Sigmoid colon (tissue), 7 donors: ENCODE results near the gene KDM7A. TPM values are rescaled to one million over a fixed set of nuclear protein-coding genes. Genes with fewer than 3 reads are reported as not detected.
"Not testable (repeated sequence)": the region's sequence is repeated elsewhere in the genome, so short reads cannot be mapped to it uniquely, and the experiment has no call there.

Source experiments
- DNase-seq: peaks from one replicate; pipeline ENCODE4 v3.0.0-alpha.2; 2019
- H3K27ac ChIP-seq, 4 donors: fragments of 200-600 bp; sonication (generic); one replicate each; pipeline ENCODE4 v1.5.1; 2016 to 2019; ENCODE audit warnings: mild to moderate bottlenecking in 1 of 4
- H3K27me3 ChIP-seq, 3 donors: fragments of 200-600 bp; sonication (generic); one replicate each; pipeline ENCODE4 v1.5.1; 2019; ENCODE audit warnings: mild to moderate bottlenecking in 1 of 3
- H3K36me3 ChIP-seq, 4 donors: fragments of 200-600 bp; sonication (generic); one replicate each; pipeline ENCODE4 v1.5.1; 2016 to 2019
- H3K4me1 ChIP-seq, 4 donors: fragments of 200-600 bp; sonication (generic); one replicate each; pipeline ENCODE4 v1.5.1; 2017 to 2019
- H3K4me3 ChIP-seq, 4 donors: fragments of 200-600 bp; sonication (generic); one replicate each; pipeline ENCODE4 v1.5.1; 2017 to 2019; ENCODE audit warnings: mild to moderate bottlenecking in 2 of 4, moderate library complexity in 1 of 4
- H3K9me3 ChIP-seq, 4 donors: fragments of 200-600 bp in 3 of 4; sonication (generic) in 3 of 4; one replicate each; pipeline versions ENCODE4 v1.5.1 to v1.6.1; 2013 to 2019
- EP300 ChIP-seq, 4 donors: sonication (generic); formaldehyde crosslinking; IDR thresholded peaks; one replicate each; pipeline ENCODE4 v1.6.1; 2017; ENCODE audit warnings: antibody characterized with exemption in 4 of 4
- POLR2A ChIP-seq, 2 donors: fragments of 450-650 bp; IDR thresholded peaks; one replicate each; pipeline ENCODE4 v1.6.1; 2016; ENCODE audit warnings: antibody characterized with exemption in 2 of 2, mild to moderate bottlenecking in 2 of 2, moderate library complexity in 2 of 2
- POLR2AphosphoS5 ChIP-seq, 4 donors: sonication (generic); formaldehyde crosslinking; IDR thresholded peaks; one replicate each; pipeline ENCODE4 v1.6.1; 2017; ENCODE audit warnings: antibody characterized with exemption in 4 of 4
- WGBS, 2 donors: extraction: QIAGEN DNeasy Blood & Tissue Kit; methylation state at CpG; one replicate each; pipeline ENCODE4 v1.1.7; 2013; 5-methylcytosine and 5-hydroxymethylcytosine counted together
- intact Hi-C: fragments of 100-400 bp; cut with DNase I; formaldehyde crosslinking; loops from one replicate; pipeline ENCODE4 v1.15.1; 2023
- polyA plus RNA-seq, 3 donors: library from polyadenylated mRNA; stranded (reverse); fragments of 200-250 nt; gene quantifications; one replicate each; pipeline ENCODE4 v1.2.3, GENCODE V29; 2013
- total RNA-seq, 4 donors: library from RNA; depleted of rRNA; stranded (reverse); fragments of >200 nt; gene quantifications; one replicate each; pipeline ENCODE4 v1.1.0, GENCODE V29; 2016
- TF ChIP-seq, protein P1 (sequence below), 4 experiments: fragments of 450-650 bp in 3 of 4; fragments of 200-600 bp in 1 of 4; IDR thresholded peaks; one replicate each; pipeline ENCODE4 v1.5.1; 2016 to 2019; ENCODE audit warnings: antibody characterized with exemption in 4 of 4, mild to moderate bottlenecking in 3 of 4, moderate library complexity in 2 of 4
- donor health status: healthy with polysubstance abuse.
- donor health status: Bipolar disorder and iron deficiency.
- donor health status: healthy.

Gene KDM7A
- total and polyA plus RNA-seq, 7 donors, result 8.4 to 31.6 (median 17.0) TPM

DNA sequence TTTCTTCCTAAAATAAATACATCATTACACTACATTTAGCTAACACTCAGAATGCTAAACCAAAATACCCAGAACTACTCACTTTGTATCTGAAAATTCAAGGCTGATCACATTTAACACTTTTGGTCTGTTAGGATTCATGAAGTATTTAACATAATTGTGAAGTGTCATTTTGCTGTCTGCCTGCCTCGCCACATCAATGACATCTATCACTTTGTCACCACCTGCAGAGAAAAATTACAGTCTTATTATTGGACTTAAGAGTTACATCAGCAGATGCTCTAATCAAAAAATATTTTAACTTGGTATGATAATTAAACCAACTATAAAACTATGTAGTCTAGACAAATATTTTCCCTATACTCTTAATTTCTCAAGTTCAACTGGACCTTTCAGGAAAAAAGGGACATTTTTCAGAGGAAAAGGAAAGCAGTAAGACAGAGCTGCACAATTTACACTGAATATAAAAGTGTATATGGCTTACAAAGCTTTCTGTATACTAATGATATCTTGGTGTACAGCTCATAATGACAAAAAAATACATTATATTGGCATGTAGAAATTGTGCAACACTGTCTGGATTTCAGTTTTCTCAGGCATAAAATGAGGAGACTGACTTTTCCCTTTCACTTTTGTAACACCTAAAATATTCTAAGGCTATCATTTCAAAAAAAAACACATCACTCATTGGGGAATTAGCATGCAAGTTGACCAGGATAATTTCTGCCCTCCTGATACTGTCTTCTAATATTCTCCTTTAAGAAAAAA lies 49.2 kb downstream of the KDM7A start:
- no peak for DNase-seq

DNA sequence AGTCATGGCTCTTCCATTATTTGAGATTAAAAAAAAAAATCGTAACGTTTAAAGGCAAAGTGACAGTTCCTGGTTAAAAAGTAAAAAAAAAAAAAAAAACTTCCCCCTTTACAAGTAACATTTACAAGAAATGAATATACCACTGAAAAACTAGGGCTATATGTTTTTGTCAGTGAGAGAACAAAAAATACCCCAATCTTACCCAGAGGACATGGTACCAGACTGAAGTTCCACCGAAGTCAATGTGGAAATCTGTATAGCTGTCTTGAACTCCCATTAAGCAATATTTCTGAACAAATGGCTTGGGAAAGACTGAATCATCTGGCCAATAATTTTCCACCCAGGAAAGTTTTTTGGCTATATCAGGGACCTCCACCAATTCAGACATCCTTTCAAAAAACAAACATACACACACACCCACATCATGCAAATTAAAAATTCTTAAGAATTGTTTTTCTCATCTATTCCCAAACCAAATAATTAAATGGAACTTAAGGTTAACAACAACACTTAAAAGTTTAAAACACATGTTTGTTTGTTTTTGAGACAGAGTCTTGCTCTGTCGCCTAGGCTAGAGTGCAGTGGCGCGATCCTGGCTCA lies 50.2 kb downstream of the KDM7A start:
- TF ChIP-seq EP300 (IDR thresholded peaks at IDR 0.05), result no peak
- TF ChIP-seq, protein P1, sequence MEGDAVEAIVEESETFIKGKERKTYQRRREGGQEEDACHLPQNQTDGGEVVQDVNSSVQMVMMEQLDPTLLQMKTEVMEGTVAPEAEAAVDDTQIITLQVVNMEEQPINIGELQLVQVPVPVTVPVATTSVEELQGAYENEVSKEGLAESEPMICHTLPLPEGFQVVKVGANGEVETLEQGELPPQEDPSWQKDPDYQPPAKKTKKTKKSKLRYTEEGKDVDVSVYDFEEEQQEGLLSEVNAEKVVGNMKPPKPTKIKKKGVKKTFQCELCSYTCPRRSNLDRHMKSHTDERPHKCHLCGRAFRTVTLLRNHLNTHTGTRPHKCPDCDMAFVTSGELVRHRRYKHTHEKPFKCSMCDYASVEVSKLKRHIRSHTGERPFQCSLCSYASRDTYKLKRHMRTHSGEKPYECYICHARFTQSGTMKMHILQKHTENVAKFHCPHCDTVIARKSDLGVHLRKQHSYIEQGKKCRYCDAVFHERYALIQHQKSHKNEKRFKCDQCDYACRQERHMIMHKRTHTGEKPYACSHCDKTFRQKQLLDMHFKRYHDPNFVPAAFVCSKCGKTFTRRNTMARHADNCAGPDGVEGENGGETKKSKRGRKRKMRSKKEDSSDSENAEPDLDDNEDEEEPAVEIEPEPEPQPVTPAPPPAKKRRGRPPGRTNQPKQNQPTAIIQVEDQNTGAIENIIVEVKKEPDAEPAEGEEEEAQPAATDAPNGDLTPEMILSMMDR (IDR thresholded peaks at IDR 0.05), result no peak
- TF ChIP-seq POLR2A (IDR thresholded peaks at IDR 0.05), result no peak
- no peak for TF ChIP-seq POLR2AphosphoS5 (IDR thresholded peaks at IDR 0.05)
- H3K4me3 ChIP-seq, result no peak overlapping the region
- H3K27me3 ChIP-seq, result no peaks in the 10 kb centered on the region
- H3K27ac ChIP-seq, result no peak overlapping the region
- H3K4me1 ChIP-seq, result no peaks in the 10 kb centered on the region
- intact Hi-C loops, result no loop called here
- DNase-seq, result no peak
- H3K9me3 ChIP-seq, result no peaks in the 10 kb centered on the region
- H3K36me3 ChIP-seq, result peaks cover 0 to 77% (median 10%) of the 10 kb centered on the region in 4 donors
- 96 to 97% methylated on average over 6 of the region's 6 CpGs for WGBS, 2 donors

More for the DNA sequence above, 49.2 kb downstream of the KDM7A start:
- Histone ChIP-seq H3K4me3 (no peak overlapping the region), H3K9me3 (no peaks in the 10 kb centered on the region), H3K36me3 (peaks cover 0 to 86% (median 11%) of the 10 kb centered on the region in 4 donors), H3K27me3 (no peaks in the 10 kb centered on the region), H3K27ac (no peak overlapping the region), H3K4me1 (no peaks in the 10 kb centered on the region)
- intact Hi-C loops, result no loop called here
- TF ChIP-seq POLR2AphosphoS5 (IDR thresholded peaks at IDR 0.05) (no peak), EP300 (IDR thresholded peaks at IDR 0.05) (no peak), POLR2A (IDR thresholded peaks at IDR 0.05) (no peak)
- TF ChIP-seq, protein P1 (IDR thresholded peaks at IDR 0.05), result no peak
- 96 to 97% methylated on average over 1 of the region's 1 CpG for WGBS, 2 donors

DNA sequence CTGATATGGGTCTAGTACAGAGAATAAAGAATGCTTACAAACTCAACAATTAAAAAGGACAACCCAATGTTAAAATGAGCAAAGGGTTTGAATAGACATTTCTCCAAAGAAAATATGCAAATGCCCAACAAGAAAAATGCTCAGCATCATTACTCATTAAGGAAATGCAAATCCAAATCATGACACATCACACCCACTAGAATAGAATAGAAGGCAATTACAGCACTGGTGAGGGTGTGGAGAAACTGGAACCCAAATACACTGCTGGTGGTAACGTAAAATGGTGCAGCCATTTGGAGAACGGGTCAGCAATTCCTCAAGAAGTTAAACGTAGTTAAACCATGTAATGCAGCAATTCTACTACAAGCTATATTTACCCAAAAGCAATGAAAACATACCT lies 53.8 kb downstream of the KDM7A start:
- intact Hi-C loops, result no loop called here
- Histone ChIP-seq H3K27me3 (no peaks in the 10 kb centered on the region), H3K4me1 (no peaks in the 10 kb centered on the region), H3K9me3 (no peaks in the 10 kb centered on the region), H3K27ac (no peak overlapping the region), H3K36me3 (peaks cover 0 to 60% (median 5%) of the 10 kb centered on the region in 4 donors), H3K4me3 (no peak overlapping the region)
- no peak for DNase-seq
- WGBS, 2 donors, result 91% methylated on average over 3 of the region's 3 CpGs
- no peak for TF ChIP-seq POLR2A (IDR thresholded peaks at IDR 0.05)
- TF ChIP-seq POLR2AphosphoS5 (IDR thresholded peaks at IDR 0.05), result no peak
- TF ChIP-seq, protein P1 (IDR thresholded peaks at IDR 0.05), result no peak
- no peak for TF ChIP-seq EP300 (IDR thresholded peaks at IDR 0.05)

DNA sequence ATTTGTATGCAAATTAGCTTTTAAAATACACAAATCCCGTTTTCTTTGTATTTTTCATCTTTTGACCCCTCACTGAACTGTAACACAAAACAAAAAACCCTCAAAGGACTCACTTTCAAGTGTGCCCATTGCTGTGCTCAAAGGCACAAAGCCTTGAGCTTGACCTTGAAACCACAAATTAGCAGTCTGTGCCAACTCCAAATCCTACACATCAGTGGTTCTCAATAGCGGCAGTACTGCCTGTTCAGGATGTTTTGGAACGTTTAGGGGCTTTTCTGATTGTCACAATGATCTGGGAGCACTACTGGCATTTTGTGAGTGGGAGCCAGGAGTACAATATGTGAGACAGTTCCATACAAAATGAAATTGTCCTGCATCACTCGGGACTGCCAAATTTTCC lies 55.5 kb downstream of the KDM7A start:
- TF ChIP-seq EP300 (IDR thresholded peaks at IDR 0.05), result no peak
- no peak overlapping the region for H3K4me3 ChIP-seq
- DNase-seq, result no peak
- 59 to 72% methylated on average over 4 of the region's 4 CpGs for WGBS, 2 donors
- H3K4me1 ChIP-seq, result no peaks in the 10 kb centered on the region
- no peaks in the 10 kb centered on the region for H3K9me3 ChIP-seq
- H3K36me3 ChIP-seq, result peaks cover 0 to 61% (median 9%) of the 10 kb centered on the region in 4 donors
- no peaks in the 10 kb centered on the region for H3K27me3 ChIP-seq
- H3K27ac ChIP-seq, result no peak overlapping the region
- intact Hi-C loops, result no loop called here

DNA sequence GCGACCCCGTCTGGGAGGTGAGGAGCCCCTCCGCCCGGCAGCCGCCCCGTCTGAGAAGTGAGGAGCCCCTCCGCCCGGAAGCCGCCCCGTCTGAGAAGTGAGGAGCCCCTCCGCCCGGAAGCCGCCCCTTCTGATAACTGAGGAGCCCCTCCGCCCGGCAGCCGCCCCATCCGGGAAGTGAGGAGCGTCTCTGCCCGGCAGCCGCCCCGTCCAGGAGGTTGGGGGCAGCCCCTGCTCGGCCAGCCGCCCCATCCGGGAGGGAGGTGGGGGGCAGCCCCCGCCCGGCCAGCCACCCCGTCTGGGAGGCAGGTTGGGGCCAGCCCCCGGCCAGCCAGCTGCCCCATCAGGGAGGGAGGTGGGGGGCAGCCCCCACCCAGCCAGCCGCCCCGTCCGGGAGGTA lies 62.0 kb downstream of the KDM7A start:
- not testable (repeated sequence) for H3K4me1 ChIP-seq
- peaks cover 8 to 79% (median 18%) of the 10 kb centered on the region in 4 donors for H3K36me3 ChIP-seq

DNA sequence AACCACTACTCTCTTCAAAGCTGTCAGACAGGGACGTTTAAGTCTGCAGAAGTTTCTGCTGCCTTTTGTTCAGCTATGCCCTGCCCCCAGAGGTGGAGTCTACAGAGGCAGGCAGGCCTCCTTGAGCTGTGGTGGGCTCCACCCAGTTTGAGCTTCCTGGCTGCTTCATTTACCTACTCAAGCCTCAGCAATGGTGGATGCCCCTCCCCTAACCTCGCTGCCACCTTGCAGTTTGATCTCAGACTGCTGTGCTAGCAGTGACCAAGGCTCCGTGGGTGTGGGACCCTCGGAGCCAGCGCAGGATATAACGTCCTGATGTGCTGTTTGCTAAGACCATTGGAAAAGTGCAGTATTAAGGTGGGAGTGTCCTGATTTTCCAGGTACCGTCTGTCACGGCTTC lies 68.0 kb downstream of the KDM7A start:
- H3K27ac ChIP-seq, H3K4me1 ChIP-seq, DNase-seq, H3K27me3 ChIP-seq, H3K4me3 ChIP-seq, H3K9me3 ChIP-seq, intact Hi-C loops: not testable (repeated sequence)
- WGBS, 2 donors, result 89 to 90% methylated on average over 8 of the region's 8 CpGs
- H3K36me3 ChIP-seq, result peaks cover 8 to 56% (median 22%) of the 10 kb centered on the region in 4 donors

More for the DNA sequence above, 62.0 kb downstream of the KDM7A start:
- H3K9me3 ChIP-seq, H3K27me3 ChIP-seq, H3K27ac ChIP-seq, H3K4me3 ChIP-seq, intact Hi-C loops, DNase-seq: not testable (repeated sequence)
- 98 to 99% methylated on average over 31 of the region's 31 CpGs for WGBS, 2 donors
